ENCODE data around the gene ZSWIM6. TPM values are rescaled to one million over a fixed set of nuclear protein-coding genes. Genes with fewer than 3 reads are reported as not detected.

Gene ZSWIM6
- total and polyA plus RNA-seq, 2 experiments from 2014 or later, result 9.0 to 12.7 TPM

GRCh38 chr5:61425918-61426317 lies 93.9 kb downstream of the ZSWIM6 start:
- H3K36me3 ChIP-seq (replicated peaks; ENCODE audit: insufficient read depth, low read depth), result no peaks in the 10 kb centered on the region
- H3K27me3 ChIP-seq, result no peaks in the 10 kb centered on the region
- H3K4me3 ChIP-seq, result no peak overlapping the region
- H3K27ac ChIP-seq, result no peak overlapping the region
- peaks cover 99% of the 10 kb centered on the region for H3K79me2 ChIP-seq
- no peak for DNase-seq (ENCODE audit: low spot score)
- no peak overlapping the region for H2AFZ ChIP-seq
- TF ChIP-seq EZH2phosphoT487 (IDR thresholded peaks at IDR 0.05; ENCODE audit: low read depth, severe bottlenecking, unreplicated experiment) (no peak), EZH2 (IDR thresholded peaks at IDR 0.05; ENCODE audit: borderline replicate concordance) (no peak), CTCF (IDR thresholded peaks at IDR 0.05; ENCODE audit: poor library complexity) (no peak)
- no peaks in the 10 kb centered on the region for H3K4me1 ChIP-seq (ENCODE audit: insufficient read depth)
- no peak overlapping the region for H3K4me2 ChIP-seq
- 81% methylated on average over 1 of the region's 1 CpG for WGBS (ENCODE audit: low lambda C conversion rate, missing lambda C conversion rate)
- no peaks in the 10 kb centered on the region for H3K9me3 ChIP-seq (ENCODE audit: low read depth)
- peaks cover 21% of the 10 kb centered on the region for H4K20me1 ChIP-seq (ENCODE audit: insufficient read depth, poor library complexity, severe bottlenecking)
- no peaks in the 10 kb centered on the region for H3K9me2 ChIP-seq (replicated peaks; ENCODE audit: insufficient read depth)

- Histone ChIP-seq H3K36me3 (replicated peaks; ENCODE audit: insufficient read depth, low read depth) (no peaks in the 10 kb centered on the region), H3K9me2 (replicated peaks; ENCODE audit: insufficient read depth) (no peaks in the 10 kb centered on the region), H3K27me3 (no peaks in the 10 kb centered on the region), H3K9me3 (ENCODE audit: low read depth) (no peaks in the 10 kb centered on the region), H3K79me2 (peaks cover 94% of the 10 kb centered on the region), H3K4me3 (no peak overlapping the region), H3K4me2 (no peak overlapping the region), H3K27ac (no peak overlapping the region), H3K4me1 (ENCODE audit: insufficient read depth) (no peaks in the 10 kb centered on the region), H4K20me1 (ENCODE audit: insufficient read depth, poor library complexity, severe bottlenecking) (peaks cover 15% of the 10 kb centered on the region), H2AFZ (no peak overlapping the region)
- no peak for TF ChIP-seq EZH2 (IDR thresholded peaks at IDR 0.05; ENCODE audit: borderline replicate concordance)
- no peak for TF ChIP-seq EZH2phosphoT487 (IDR thresholded peaks at IDR 0.05; ENCODE audit: low read depth, severe bottlenecking, unreplicated experiment)
- TF ChIP-seq CTCF (IDR thresholded peaks at IDR 0.05; ENCODE audit: poor library complexity), result no peak
- 91% methylated on average over 1 of the region's 1 CpG for WGBS (ENCODE audit: low lambda C conversion rate, missing lambda C conversion rate)
- no peak for DNase-seq (ENCODE audit: low spot score)
These were observed 97.8 kb downstream of the ZSWIM6 start for GRCh38 chr5:61429906-61430305.

- whole genome bisulfite sequencing (ENCODE audit: low lambda C conversion rate, missing lambda C conversion rate), result 76% methylated on average over 6 of the region's 6 CpGs
- Histone ChIP-seq H3K79me2 (peaks cover 95% of the 10 kb centered on the region), H3K9me3 (ENCODE audit: low read depth) (no peaks in the 10 kb centered on the region), H3K9me2 (replicated peaks; ENCODE audit: insufficient read depth) (no peaks in the 10 kb centered on the region), H3K27ac (no peak overlapping the region), H3K4me2 (no peak overlapping the region), H3K4me1 (ENCODE audit: insufficient read depth) (no peaks in the 10 kb centered on the region), H3K27me3 (no peaks in the 10 kb centered on the region), H4K20me1 (ENCODE audit: insufficient read depth, poor library complexity, severe bottlenecking) (peaks cover 20% of the 10 kb centered on the region), H3K36me3 (replicated peaks; ENCODE audit: insufficient read depth, low read depth) (no peaks in the 10 kb centered on the region), H2AFZ (no peak overlapping the region), H3K4me3 (no peak overlapping the region)
- TF ChIP-seq CTCF (IDR thresholded peaks at IDR 0.05; ENCODE audit: poor library complexity) (no peak), EZH2phosphoT487 (IDR thresholded peaks at IDR 0.05; ENCODE audit: low read depth, severe bottlenecking, unreplicated experiment) (no peak), EZH2 (IDR thresholded peaks at IDR 0.05; ENCODE audit: borderline replicate concordance) (no peak)
- DNase-seq (ENCODE audit: low spot score), result no peak
These were observed 100.0 kb downstream of the ZSWIM6 start for GRCh38 chr5:61431923-61432620.
